OCI-M1 (cell line): ENCODE data around the gene ZNF548.

Experiments
- DNase-seq: peaks from one replicate; lab custom pipeline; 2025; lab: John Stamatoyannopoulos, UW

Gene ZNF548

DNA sequence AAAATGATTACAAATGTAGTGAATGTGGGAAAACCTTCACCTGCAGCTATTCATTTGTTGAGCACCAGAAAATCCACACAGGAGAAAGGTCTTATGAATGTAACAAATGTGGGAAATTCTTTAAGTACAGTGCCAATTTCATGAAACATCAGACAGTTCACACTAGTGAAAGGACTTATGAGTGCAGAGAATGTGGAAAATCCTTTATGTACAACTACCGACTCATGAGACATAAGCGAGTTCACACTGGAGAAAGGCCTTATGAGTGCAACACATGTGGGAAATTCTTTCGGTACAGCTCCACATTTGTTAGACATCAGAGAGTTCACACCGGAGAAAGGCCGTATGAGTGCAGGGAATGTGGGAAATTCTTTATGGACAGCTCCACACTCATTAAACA is 9.2 kb downstream of the ZNF548 start:
- no peak for DNase-seq

DNA sequence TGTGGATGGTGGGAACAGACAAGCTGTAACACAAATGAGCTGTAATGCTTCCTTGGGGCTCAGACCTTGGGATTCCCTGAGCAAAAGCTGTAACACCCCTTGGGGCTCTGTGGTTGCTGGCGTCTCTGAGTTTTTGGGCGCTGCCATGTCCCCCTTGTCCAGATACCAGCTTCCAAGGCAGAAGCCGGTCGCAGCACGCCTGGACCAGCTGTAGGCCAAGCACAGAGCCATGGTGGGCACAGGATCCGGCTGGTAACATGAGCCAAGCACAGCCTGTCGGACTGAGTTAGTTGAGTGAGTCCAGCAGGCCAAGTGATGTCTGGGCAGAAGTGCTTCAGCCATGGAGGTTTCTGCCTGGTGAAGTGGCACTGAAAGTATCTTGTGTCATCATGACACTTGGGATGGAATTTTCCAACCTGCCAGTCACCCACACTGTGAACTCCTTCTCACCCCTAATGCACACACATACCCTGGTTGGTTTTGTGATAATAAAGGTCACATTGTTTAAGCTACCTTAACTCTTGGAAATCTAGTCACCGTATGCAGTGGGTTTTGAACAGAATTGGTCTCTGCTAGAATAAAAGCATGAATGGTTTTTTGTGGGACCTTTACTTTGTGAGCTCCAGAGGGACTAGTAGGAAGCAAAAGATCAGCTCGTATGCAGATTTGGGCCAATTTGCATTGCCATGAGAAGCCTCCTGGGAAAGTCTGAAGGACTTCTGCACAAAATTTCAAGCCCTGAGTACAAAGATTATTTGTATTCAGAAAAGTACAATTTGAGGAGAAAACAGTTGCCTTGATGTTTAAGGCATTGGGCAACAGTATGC is 14.3 kb downstream of the ZNF548 start:
- DNase-seq, result no peak

DNA sequence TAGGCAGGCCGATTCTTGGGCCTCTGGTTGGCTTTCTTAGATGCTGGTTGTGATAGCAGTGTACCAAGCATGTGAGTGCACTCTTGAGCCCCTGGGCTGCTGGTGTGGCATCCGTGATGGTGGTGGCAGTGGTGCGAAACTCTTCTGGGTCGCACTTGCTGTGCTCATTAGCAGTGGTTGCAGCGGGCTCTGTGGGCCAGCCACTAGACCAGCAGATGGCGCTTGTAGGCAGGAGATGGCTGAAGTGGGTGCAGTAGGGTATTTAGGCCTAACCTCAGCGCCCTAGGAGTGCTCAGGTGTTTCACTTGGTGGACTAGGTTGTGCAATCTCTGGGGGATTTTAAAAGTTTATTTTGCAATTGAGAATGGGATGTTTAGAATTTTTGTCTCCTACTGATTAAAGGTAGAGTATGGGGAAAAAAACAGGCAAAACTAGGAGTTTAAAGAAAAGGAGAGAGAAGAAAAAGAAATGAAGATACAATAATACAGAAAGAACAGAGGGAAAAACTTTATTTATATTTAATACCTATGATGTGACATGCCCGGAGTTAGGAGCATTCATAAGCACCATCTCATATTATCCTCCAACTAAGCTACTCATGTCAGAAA is 17.0 kb downstream of the ZNF548 start:
- DNase-seq, result peak; percentile 83

DNA sequence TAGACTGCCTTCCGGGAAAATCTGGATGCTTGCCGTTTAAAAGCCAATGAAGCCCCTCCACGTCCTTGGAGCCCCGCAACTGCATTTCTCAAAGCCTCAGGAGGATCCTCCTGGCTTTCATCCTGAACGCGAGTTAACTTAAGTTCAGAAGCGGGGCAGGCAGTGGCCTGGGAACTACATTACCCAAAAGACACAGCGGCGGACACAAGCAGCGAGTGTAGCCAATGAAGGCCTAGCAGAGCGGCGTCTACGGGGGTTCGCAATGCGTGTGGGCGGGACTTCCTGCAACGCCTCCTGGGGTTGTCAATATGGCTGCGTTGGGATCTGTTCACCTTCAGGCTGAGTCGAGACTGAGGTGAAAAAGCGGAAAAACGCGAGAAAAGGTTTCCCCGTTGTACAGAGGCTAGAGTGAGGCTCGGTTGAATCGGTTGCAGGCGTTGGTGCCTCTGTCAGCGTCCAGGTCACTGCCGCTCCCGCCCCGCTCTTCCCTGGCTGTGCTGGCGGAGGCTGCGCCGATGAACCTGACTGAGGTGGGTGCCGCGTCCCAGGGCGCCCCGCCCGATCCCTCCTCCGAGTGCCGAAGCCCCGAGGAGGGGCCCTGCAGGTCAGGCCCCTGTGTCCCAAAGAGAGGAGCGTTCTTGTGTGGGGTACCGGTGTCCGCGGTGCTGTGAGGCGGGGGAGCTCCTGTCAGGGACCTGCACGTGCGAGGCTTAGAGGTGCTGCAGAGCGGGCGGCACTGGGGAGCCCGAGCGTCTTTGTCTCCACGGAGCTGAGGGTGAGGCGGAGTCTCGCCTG is 21.4 kb downstream of the ZNF548 start, which contains the start of gene ZNF17:
Gene ZNF17 (plus strand): TSS at position 285 of the 795 bp plus-strand sequence. CDS start 2,455 bp downstream, outside the sequence.
- DNase-seq, result peak; percentile 96

DNA sequence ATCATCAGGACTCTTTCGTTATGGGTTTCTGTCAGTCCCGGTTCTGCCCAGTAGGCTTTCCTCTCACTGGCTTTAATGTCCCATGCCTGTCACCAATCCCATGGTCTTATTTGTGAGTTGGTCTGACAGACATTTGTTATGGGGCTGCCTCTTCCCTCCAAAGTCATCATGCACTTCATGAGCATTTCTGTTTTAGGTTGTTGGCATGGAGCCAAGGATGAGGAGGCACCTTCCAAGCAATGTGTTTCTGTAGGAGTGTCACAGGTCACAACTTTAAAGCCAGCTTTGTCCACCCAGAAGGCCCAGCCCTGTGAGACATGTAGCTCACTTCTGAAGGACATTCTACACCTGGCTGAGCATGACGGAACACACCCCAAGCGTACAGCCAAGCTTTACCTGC is 29.8 kb downstream of the ZNF548 start:
- no peak for DNase-seq

DNA sequence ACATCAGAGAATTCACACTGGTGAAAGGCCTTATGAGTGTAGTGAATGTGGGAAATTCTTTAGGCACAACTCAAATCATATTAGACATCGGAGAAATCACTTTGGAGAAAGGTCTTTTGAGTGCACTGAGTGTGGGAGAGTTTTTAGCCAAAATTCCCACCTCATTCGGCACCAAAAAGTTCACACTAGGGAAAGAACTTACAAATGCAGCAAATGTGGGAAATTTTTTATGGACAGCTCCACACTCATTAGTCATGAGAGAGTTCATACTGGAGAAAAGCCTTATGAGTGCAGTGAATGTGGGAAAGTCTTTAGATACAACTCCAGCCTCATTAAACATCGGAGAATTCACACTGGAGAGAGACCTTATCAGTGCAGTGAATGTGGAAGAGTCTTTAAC is 31.4 kb downstream of the ZNF548 start:
- no peak for DNase-seq

DNA sequence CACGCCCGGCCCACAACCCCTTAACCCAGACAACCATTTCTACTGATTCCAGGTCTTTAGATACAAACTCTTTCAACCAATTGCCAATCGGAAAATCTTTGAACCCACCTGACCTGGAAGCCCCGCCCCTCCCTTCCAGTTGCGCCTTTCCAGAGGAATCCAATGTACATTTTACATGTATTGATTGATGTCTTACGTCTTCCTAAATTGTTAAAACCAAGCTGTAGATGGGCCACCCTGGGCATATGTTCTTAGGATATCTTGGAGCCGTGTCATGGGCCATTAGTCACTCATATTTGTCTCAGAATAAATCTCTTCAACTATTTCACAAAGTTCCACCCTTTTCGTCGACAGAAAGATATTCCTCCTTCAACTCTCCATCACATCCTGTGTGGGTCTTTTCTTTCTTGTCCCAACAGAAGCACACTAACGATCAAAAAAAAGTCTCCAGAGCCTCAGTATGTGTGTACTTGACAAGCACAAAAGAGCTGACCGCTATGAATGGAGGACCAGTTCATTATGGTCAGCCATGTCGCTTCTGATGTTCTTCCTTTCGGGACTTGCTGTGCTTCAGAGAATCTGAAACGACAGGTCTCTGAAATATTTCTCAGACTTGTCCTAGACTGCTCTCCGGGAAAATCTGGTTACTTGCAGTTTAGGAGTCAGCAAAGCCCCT is 44.9 kb downstream of the ZNF548 start:
- DNase-seq, result no peak

DNA sequence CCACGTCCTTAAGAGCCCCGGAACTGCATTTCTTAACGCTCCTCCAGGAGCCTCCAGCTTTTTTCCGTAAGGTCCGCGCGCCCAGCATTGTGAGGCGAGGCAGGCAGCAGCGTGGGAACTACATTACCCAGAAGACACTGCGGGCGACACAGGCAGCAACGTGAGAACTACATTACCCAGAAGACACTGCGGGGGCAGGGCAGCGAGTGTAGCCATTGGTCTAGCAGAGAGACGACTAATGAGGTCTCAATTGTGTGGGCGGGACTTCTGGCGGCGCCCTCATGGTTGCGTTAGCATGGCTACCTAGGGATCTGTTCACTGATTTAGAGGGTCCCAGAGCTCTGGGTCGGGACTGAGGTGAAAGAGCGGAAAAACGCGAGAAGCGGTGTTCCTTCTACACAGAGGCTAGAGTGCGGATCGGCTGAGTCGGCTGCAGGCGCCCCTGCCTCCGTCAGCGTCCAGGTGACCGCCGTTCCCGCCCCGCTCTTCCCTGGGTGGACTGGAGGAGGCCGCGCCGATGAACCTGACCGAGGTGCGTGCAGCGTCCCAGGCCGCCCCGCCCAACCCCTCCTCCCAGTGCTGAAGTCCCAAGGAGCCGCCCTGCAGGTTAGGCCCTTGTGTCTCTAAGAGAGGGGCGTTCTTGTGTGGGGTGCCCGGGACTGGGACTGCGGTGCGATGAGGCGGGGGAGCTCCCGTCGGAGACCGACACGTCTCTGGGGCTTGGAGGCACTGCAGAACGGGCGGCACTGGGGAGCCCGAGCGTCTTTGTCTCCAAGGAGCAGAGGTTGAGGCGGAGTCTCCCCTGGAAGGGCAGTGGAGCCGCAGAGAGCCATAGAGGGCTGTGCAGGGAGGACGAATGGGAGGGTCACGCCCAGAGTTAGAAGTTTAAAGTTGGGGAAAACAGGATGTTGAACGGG is 45.7 kb downstream of the ZNF548 start, which contains the start of gene ZNF749:
Gene ZNF749 (plus strand): TSS at position 264 of the 917 bp plus-strand sequence. CDS start 254 bp downstream, at position 518.
- DNase-seq, result peak; percentile 99

DNA sequence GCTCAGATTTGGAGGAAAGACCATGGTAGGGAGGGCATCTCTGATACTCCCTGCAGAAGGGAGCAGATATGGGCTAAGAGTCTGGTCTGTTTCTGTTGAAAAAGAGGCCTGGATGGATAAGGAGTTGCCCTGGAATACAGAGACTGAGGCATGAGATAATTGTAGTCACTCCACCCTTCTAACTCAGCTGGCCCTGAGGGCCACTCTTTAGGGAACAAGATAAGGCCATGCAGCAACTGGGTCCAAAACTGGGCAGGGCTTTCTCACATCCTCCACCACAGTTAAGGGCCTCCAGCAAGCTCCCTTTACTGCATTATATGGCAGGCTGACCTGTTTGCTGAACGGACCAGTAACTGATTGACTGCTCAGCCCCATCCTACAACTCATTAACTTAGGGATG is 46.8 kb downstream of the ZNF548 start:
- peak; percentile 69 for DNase-seq

DNA sequence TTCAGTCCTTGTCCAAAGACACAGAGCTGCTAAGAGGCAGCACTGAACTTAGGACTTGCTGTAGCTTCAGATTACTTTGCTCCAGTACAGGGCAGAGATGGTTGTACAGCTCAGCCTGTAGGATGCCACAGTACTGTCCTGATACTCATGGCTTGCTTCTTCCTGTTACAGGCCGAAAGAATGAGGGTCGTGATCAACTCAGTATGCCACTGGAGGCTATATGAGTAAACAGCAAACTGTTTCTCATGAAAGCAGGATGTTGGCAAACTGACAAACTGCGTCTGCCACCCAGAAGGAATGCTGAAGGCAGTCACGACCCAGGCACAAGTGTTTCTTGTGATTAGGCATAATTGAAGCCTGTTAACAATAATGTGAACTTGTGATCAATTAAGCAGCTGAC is 48.3 kb downstream of the ZNF548 start:
- DNase-seq, result no peak

DNA sequence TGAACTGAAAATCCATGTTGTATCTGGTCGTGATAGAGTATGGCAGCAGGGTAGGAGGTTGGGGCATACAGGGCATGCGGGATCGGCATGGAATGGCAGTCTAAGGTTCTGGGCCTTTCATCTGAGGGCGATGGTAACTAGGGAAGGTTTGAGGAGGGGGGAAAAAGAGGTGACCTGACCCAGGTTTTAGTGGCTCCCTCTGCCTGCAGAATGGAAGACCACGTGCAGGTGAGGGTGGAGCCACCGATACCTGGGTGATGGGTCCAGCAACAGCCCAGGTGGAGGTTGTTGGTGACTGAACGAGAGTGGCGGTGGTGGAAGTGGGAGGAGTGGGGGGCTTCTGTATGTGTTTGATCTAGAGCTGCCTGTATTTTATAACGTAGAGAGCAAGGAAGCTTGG is 49.3 kb downstream of the ZNF548 start:
- DNase-seq, result no peak

DNA sequence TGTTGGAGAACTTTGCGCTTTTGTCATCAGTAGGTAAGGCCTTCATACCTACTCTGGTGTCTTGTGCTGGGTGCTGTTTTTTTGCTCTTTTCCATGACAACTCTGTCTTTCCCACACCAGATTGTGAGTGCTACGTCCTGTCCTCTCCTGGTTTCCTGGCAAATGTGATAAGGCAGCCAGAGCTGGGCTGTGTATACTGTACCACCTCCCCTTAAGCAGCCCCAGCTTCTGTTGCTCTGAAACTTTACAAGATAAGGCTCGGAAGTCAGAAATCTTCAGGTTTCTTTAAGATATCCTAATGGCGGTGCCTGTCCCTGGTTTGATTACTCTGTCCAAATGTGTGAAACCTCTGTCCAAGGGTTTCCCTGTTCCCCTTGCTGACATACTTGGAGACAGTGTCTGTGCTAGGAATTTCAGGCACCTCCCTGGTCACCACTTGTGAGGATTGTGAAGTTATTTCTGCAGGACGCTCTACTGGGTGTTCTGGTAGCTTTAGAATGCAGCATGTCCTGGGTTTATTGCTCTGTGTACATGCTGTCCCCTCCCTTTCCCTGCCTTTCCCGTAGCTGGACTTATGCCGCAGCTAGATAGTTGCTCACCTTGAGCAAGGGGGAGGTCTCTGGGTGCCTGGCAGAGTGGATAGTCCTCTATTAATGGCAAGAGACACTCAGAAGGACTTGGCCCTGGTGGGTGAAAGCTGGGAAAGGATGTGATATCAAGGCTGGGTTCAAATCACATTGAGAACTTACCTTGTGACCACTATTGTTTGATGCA is 52.5 kb downstream of the ZNF548 start:
- DNase-seq, result no peak

DNA sequence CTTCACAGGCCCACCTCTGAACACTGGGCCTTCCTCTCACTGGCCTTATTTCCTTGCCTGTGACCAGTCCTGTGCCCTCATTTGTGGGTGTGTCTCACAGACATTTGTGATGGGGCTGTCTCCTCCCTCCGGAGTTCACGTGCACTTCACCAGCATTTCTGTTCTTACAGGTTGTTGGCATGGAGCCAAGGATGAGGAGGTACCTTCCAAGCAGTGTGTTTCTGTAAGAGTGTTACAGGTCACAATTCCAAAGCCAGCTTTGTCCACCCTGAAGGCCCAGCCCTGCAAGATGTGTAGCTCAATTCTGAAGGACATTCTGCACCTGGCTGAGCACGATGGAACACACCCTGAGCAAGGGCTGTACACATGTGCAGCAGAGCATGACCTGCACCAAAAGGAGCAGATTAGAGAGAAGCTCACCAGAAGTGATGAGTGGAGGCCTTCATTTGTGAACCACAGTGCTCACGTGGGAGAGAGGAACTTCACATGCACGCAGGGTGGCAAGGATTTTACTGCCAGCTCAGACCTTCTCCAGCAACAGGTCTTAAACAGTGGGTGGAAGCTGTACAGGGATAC is 53.6 kb downstream of the ZNF548 start:
- DNase-seq, result no peak

DNA sequence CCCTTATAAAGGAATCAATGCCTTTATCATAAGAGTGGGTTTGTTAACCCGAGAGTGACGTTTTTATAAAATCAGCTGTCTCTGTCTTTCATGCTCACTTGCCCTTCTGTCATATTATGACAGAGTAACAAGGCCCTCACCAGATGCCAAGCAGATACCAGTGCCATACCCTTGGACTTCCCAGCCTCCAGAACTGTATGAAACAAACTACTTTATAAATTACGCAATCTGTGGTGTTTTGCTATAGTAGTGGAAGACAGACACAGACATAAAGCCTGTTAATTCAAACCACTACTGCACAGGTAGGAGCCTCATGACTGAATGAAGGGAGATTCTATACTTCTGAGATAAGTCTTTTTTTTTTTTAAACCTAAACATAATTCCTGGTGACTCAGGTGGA is 62.7 kb downstream of the ZNF548 start:
- DNase-seq, result no peak
